ENCODE measurements around the gene HSPA8.
A peak's percentile ranks its signal among the peaks of the same experiment; 100 is the strongest.

HSPA8 gene

DNA sequence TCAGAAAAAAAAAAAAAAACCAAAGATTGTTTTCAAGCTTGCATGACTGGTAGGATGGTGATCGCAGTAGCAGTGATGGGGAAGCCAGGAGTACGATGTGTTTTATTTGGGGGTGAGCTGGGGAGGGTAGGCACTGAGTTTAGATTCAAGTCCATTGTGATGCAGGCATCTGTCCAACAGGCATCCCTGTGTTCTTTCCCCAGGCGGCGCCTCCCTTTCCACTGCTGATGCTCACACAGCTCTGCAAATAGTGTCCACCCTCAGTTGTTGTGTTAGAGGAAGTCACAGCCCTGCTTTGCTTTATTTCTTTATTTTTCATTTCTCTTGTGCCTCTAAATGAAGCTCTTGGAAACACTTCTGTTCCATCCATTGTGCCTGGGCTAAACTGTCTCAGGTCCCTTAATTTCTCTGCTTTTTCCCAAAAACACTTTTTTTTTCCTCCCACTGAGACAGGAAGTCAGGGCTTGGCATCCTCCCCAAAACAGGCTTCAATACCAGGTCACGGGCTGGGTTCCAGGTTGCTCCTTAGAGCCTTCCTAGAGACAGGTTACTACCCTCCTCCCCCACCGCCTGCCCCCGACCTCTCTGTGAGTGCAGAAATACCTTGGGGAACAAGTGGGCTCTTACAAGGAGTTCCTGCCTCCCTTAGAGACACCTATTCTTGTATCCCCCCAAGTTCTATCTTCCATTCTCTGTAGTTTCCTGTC lies 38.6 kb upstream of the HSPA8 start:
- H3K4me3 ChIP-seq (ENCODE audit: low read length, poor library complexity, severe bottlenecking), result no peak overlapping the region
- no peaks in the 10 kb centered on the region for H3K27me3 ChIP-seq (ENCODE audit: insufficient read depth, low read length, poor library complexity, severe bottlenecking)
- no peak for TF ChIP-seq CTCF (conservative IDR thresholded peaks at IDR 0.05; ENCODE audit: low read length)
- no peak for TF ChIP-seq EZH2phosphoT487 (IDR thresholded peaks at IDR 0.05; ENCODE audit: borderline replicate concordance)
- no peaks in the 10 kb centered on the region for H3K9me2 ChIP-seq (replicated peaks; ENCODE audit: low read depth, low read length)
- no peak overlapping the region for H3K4me2 ChIP-seq (ENCODE audit: low read depth, low read length, poor library complexity, severe bottlenecking)
- peak overlapping the region; percentile 55; the same call in 1 of the 2 replicates for H2AFZ ChIP-seq (ENCODE audit: low read length)
- H3K9ac ChIP-seq (ENCODE audit: low read depth, low read length, poor library complexity, severe bottlenecking), result no peak overlapping the region
- H3K9me3 ChIP-seq (ENCODE audit: insufficient read depth, low read depth, low read length), result no peaks in the 10 kb centered on the region
- no peaks in the 10 kb centered on the region for H3K4me1 ChIP-seq (ENCODE audit: insufficient read depth, low read length, poor library complexity, severe bottlenecking)
- no peaks in the 10 kb centered on the region for H3F3A ChIP-seq (ENCODE audit: low read depth)
- H4K20me1 ChIP-seq (ENCODE audit: insufficient read depth, low read length, poor library complexity, severe bottlenecking), result no peaks in the 10 kb centered on the region
- H3K79me2 ChIP-seq (ENCODE audit: insufficient read depth, low read length), result no peaks in the 10 kb centered on the region
- H3K36me3 ChIP-seq (ENCODE audit: insufficient read depth, low read length), result no peaks in the 10 kb centered on the region

DNA sequence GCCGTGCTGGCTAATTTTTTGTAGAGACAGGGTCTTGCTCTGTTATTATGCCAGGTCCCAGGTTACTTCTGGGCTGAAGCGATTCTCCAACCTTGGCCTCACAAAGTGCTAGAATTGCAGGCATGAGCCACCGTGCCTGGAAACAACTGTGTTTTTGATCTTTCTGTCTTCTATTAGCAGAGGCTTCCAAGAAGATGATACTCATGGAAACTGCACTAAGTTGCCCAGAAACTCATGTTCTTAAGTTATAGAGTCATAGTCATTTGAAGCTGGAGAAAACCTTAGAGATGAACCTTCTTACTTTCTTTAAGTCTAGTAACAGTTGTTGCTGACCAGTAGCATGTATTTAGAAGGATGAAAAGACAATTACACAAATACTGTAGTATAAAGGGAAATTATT lies 37.1 kb upstream of the HSPA8 start:
- Histone ChIP-seq H3K36me3 (ENCODE audit: insufficient read depth, low read length) (no peaks in the 10 kb centered on the region), H4K20me1 (ENCODE audit: insufficient read depth, low read length, poor library complexity, severe bottlenecking) (no peaks in the 10 kb centered on the region), H3K9ac (ENCODE audit: low read depth, low read length, poor library complexity, severe bottlenecking) (no peak overlapping the region), H3K9me2 (replicated peaks; ENCODE audit: low read depth, low read length) (no peaks in the 10 kb centered on the region), H3K4me1 (ENCODE audit: insufficient read depth, low read length, poor library complexity, severe bottlenecking) (no peaks in the 10 kb centered on the region), H3F3A (ENCODE audit: low read depth) (no peaks in the 10 kb centered on the region), H3K4me3 (ENCODE audit: low read length, poor library complexity, severe bottlenecking) (no peak overlapping the region), H3K9me3 (ENCODE audit: insufficient read depth, low read depth, low read length) (no peaks in the 10 kb centered on the region), H3K4me2 (ENCODE audit: low read depth, low read length, poor library complexity, severe bottlenecking) (no peak overlapping the region), H3K27me3 (ENCODE audit: insufficient read depth, low read length, poor library complexity, severe bottlenecking) (no peaks in the 10 kb centered on the region), H3K79me2 (ENCODE audit: insufficient read depth, low read length) (no peaks in the 10 kb centered on the region), H2AFZ (ENCODE audit: low read length) (no peak overlapping the region)
- TF ChIP-seq EZH2phosphoT487 (IDR thresholded peaks at IDR 0.05; ENCODE audit: borderline replicate concordance) (no peak), CTCF (conservative IDR thresholded peaks at IDR 0.05; ENCODE audit: low read length) (no peak)

DNA sequence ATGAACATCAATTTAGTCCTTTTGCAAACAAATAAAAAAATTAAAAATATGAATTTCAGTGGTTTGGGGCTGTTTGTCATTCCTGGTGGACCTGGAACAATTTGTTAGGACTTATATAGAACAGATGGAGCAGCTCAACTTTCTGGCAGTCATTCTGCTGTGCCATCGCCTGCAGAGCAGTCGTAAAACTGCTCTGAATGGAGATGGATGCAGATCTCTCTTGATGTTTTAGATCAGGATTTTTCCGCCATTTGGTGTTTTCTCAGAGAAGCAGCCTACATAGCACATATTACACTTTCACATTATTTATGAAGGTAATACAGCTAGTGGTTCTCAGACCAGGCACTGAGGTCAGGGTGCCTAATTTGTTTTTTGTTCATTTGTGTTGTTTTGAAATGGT lies 31.8 kb upstream of the HSPA8 start:
- H3K9ac ChIP-seq (ENCODE audit: low read depth, low read length, poor library complexity, severe bottlenecking), result no peak overlapping the region
- H3F3A ChIP-seq (ENCODE audit: low read depth), result no peaks in the 10 kb centered on the region
- no peaks in the 10 kb centered on the region for H3K9me3 ChIP-seq (ENCODE audit: insufficient read depth, low read depth, low read length)
- no peak overlapping the region for H2AFZ ChIP-seq (ENCODE audit: low read length)
- no peaks in the 10 kb centered on the region for H3K4me1 ChIP-seq (ENCODE audit: insufficient read depth, low read length, poor library complexity, severe bottlenecking)
- H3K79me2 ChIP-seq (ENCODE audit: insufficient read depth, low read length), result no peaks in the 10 kb centered on the region
- no peak overlapping the region for H3K4me3 ChIP-seq (ENCODE audit: low read length, poor library complexity, severe bottlenecking)
- no peaks in the 10 kb centered on the region for H3K27me3 ChIP-seq (ENCODE audit: insufficient read depth, low read length, poor library complexity, severe bottlenecking)
- TF ChIP-seq EZH2phosphoT487 (IDR thresholded peaks at IDR 0.05; ENCODE audit: borderline replicate concordance) (no peak), CTCF (conservative IDR thresholded peaks at IDR 0.05; ENCODE audit: low read length) (no peak)
- H3K9me2 ChIP-seq (replicated peaks; ENCODE audit: low read depth, low read length), result no peaks in the 10 kb centered on the region
- H3K36me3 ChIP-seq (ENCODE audit: insufficient read depth, low read length), result no peaks in the 10 kb centered on the region
- H4K20me1 ChIP-seq (ENCODE audit: insufficient read depth, low read length, poor library complexity, severe bottlenecking), result no peaks in the 10 kb centered on the region
- H3K4me2 ChIP-seq (ENCODE audit: low read depth, low read length, poor library complexity, severe bottlenecking), result no peak overlapping the region

All from Loucy (cell line).